ENCODE data around the gene CHD2. TPM values are rescaled to one million over a fixed set of nuclear protein-coding genes. Genes with fewer than 3 reads are reported as not detected.

CHD2 gene
- total RNA-seq, 1 experiment from 2014 or later, result 101 TPM

DNA sequence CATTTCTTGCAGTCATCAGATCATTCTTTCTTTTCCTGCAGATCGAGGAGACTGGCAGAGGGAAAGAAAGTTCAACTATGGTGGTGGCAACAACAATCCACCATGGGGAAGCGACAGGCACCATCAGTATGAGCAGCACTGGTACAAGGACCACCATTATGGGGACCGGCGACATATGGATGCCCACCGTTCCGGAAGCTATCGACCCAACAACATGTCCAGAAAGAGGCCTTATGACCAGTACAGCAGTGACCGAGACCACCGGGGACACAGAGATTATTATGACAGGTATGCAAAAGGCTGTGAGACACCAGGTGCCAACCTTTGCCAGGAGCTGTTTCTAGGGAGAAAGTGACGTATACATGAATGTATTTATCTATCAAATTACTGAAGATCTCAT lies 119.8 kb downstream of the CHD2 start (continued):
- TF ChIP-seq, protein P1, sequence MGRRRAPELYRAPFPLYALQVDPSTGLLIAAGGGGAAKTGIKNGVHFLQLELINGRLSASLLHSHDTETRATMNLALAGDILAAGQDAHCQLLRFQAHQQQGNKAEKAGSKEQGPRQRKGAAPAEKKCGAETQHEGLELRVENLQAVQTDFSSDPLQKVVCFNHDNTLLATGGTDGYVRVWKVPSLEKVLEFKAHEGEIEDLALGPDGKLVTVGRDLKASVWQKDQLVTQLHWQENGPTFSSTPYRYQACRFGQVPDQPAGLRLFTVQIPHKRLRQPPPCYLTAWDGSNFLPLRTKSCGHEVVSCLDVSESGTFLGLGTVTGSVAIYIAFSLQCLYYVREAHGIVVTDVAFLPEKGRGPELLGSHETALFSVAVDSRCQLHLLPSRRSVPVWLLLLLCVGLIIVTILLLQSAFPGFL (CRISPR knock-in tag; IDR thresholded peaks at IDR 0.05; ENCODE audit: borderline replicate concordance), result no peak
- TF ChIP-seq, protein P2, sequence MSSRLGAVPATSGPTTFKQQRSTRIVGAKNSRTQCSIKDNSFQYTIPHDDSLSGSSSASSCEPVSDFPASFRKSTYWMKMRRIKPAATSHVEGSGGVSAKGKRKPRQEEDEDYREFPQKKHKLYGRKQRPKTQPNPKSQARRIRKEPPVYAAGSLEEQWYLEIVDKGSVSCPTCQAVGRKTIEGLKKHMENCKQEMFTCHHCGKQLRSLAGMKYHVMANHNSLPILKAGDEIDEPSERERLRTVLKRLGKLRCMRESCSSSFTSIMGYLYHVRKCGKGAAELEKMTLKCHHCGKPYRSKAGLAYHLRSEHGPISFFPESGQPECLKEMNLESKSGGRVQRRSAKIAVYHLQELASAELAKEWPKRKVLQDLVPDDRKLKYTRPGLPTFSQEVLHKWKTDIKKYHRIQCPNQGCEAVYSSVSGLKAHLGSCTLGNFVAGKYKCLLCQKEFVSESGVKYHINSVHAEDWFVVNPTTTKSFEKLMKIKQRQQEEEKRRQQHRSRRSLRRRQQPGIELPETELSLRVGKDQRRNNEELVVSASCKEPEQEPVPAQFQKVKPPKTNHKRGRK (CRISPR knock-in tag; IDR thresholded peaks at IDR 0.05; ENCODE audit: borderline replicate concordance), result no peak
- TF ChIP-seq GABPB1 (CRISPR knock-in tag; IDR thresholded peaks at IDR 0.05) (no peak), CREB1 (CRISPR knock-in tag; IDR thresholded peaks at IDR 0.05) (no peak), JUN (CRISPR knock-in tag; IDR thresholded peaks at IDR 0.05) (no peak), ZNF121 (CRISPR knock-in tag; IDR thresholded peaks at IDR 0.05) (no peak), PRRX2 (CRISPR knock-in tag; IDR thresholded peaks at IDR 0.05) (no peak), RELA (CRISPR knock-in tag; IDR thresholded peaks at IDR 0.05; ENCODE audit: borderline replicate concordance) (no peak), CREM (CRISPR knock-in tag; IDR thresholded peaks at IDR 0.05) (no peak), GRHL2 (CRISPR knock-in tag; IDR thresholded peaks at IDR 0.05; ENCODE audit: insufficient replicate concordance, severe bottlenecking) (no peak)
- TF ChIP-seq, protein P3, sequence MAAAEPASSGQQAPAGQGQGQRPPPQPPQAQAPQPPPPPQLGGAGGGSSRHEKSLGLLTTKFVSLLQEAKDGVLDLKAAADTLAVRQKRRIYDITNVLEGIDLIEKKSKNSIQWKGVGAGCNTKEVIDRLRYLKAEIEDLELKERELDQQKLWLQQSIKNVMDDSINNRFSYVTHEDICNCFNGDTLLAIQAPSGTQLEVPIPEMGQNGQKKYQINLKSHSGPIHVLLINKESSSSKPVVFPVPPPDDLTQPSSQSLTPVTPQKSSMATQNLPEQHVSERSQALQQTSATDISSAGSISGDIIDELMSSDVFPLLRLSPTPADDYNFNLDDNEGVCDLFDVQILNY (CRISPR knock-in tag; IDR thresholded peaks at IDR 0.05), result no peak
- TF ChIP-seq, protein P4, sequence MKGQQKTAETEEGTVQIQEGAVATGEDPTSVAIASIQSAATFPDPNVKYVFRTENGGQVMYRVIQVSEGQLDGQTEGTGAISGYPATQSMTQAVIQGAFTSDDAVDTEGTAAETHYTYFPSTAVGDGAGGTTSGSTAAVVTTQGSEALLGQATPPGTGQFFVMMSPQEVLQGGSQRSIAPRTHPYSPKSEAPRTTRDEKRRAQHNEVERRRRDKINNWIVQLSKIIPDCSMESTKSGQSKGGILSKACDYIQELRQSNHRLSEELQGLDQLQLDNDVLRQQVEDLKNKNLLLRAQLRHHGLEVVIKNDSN (CRISPR knock-in tag; IDR thresholded peaks at IDR 0.05), result no peak
- TF ChIP-seq, protein P5, sequence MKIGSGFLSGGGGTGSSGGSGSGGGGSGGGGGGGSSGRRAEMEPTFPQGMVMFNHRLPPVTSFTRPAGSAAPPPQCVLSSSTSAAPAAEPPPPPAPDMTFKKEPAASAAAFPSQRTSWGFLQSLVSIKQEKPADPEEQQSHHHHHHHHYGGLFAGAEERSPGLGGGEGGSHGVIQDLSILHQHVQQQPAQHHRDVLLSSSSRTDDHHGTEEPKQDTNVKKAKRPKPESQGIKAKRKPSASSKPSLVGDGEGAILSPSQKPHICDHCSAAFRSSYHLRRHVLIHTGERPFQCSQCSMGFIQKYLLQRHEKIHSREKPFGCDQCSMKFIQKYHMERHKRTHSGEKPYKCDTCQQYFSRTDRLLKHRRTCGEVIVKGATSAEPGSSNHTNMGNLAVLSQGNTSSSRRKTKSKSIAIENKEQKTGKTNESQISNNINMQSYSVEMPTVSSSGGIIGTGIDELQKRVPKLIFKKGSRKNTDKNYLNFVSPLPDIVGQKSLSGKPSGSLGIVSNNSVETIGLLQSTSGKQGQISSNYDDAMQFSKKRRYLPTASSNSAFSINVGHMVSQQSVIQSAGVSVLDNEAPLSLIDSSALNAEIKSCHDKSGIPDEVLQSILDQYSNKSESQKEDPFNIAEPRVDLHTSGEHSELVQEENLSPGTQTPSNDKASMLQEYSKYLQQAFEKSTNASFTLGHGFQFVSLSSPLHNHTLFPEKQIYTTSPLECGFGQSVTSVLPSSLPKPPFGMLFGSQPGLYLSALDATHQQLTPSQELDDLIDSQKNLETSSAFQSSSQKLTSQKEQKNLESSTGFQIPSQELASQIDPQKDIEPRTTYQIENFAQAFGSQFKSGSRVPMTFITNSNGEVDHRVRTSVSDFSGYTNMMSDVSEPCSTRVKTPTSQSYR (CRISPR knock-in tag; IDR thresholded peaks at IDR 0.05), result no peak

DNA sequence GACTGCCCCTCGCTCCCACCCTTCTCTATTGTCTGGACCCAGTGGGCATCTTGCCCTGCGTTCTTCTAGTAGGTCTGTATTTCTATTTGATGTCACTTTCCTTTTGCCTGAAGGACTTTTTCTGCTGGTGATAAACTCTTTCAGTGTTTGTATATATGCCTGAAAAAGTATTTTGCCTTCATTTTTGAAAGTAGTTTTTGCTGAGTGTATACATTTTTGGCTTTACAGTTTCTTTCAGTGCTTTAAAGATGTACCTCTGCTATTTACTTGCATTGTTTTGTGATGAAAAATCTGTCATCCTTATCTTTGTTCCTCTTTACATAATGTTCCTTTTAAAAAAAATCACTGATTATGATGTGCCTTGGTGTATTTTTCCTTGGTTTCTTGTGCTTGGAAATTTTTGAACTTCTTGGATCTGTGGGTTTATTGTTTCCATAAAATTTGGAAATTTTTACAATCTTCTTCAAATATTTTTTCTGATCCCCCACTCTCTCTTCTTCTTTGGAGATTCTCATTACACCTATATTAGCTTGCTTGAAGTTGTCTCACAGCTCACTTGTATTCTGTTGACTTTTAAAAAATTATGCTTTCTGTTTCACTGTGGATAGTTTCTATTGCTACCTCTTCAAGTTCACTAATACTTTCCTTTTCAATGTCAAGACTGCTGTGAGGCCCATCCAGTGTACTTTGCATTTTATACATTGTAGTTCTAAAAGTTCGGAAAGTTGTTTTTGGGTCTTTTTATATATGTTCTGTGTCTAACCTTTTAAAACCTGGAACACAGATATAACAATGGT lies 121.0 kb downstream of the CHD2 start:
- DNase-seq (ENCODE audit: low spot score) (no peak), ATAC-seq (no peak)
- Mint-ChIP-seq H3K4me1 (no peaks in the 10 kb centered on the region), H3K36me3 (peaks cover 92% of the 10 kb centered on the region), H3K27me3 (ENCODE audit: low read depth) (no peaks in the 10 kb centered on the region), H3K9me3 (no peaks in the 10 kb centered on the region), H3K27ac (no peak overlapping the region), H3K4me3 (no peak overlapping the region)
- TF ChIP-seq SOX15 (CRISPR knock-in tag; IDR thresholded peaks at IDR 0.05) (no peak), SMAD4 (CRISPR knock-in tag; IDR thresholded peaks at IDR 0.05) (no peak), ETV6 (CRISPR knock-in tag; IDR thresholded peaks at IDR 0.05) (no peak), GTF2I (CRISPR knock-in tag; conservative IDR thresholded peaks at IDR 0.05) (no peak), ZNF219 (CRISPR knock-in tag; IDR thresholded peaks at IDR 0.05; ENCODE audit: borderline replicate concordance) (no peak), TEAD1 (CRISPR knock-in tag; IDR thresholded peaks at IDR 0.05) (no peak), TP53 (CRISPR knock-in tag; IDR thresholded peaks at IDR 0.05) (no peak), EMX1 (CRISPR knock-in tag; IDR thresholded peaks at IDR 0.05) (no peak)
- TF ChIP-seq, protein P1 (CRISPR knock-in tag; IDR thresholded peaks at IDR 0.05; ENCODE audit: borderline replicate concordance), result no peak
- ChIA-PET POLR2A (no interaction called here), CTCF (no interaction called here)

Data from WTC11 (cell line).